ENCODE results near the gene EGLN2.

DNA sequence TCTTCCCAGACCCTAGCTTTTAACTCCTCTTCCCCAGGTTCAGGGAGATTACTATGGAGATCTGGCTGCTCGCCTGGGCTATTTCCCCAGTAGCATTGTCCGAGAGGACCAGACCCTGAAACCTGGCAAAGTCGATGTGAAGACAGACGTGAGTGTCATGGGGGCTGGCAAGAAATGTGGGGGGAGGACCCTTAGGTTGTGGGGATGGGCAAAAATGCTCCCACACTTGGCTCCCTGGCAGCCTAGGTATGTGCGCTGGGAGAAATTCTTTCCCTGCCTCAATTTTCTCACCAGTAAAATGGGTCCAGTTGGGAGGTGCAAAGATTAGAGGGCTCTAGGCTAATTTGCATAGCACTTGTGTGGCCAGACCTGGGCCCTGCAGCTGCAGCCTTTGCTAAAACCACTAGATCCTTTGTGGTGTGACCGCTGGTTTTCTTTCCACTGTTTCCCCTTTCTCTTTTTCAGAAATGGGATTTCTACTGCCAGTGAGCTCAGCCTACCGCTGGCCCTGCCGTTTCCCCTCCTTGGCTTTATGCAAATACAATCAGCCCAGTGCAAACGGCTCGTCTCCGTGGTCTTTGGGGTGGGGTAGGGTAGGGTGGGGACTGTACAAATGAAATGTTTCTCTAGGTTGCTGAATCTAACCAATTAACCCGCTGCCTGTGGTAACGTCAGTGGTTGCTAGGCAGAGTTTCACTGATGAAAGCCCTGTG is 21.9 kb upstream of the EGLN2 start:
- TF ChIP-seq, protein P1, sequence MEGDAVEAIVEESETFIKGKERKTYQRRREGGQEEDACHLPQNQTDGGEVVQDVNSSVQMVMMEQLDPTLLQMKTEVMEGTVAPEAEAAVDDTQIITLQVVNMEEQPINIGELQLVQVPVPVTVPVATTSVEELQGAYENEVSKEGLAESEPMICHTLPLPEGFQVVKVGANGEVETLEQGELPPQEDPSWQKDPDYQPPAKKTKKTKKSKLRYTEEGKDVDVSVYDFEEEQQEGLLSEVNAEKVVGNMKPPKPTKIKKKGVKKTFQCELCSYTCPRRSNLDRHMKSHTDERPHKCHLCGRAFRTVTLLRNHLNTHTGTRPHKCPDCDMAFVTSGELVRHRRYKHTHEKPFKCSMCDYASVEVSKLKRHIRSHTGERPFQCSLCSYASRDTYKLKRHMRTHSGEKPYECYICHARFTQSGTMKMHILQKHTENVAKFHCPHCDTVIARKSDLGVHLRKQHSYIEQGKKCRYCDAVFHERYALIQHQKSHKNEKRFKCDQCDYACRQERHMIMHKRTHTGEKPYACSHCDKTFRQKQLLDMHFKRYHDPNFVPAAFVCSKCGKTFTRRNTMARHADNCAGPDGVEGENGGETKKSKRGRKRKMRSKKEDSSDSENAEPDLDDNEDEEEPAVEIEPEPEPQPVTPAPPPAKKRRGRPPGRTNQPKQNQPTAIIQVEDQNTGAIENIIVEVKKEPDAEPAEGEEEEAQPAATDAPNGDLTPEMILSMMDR (optimal IDR thresholded peaks at IDR 0.05 in 1 of 3, IDR thresholded peaks at IDR 0.05 in 1 of 3, conservative IDR thresholded peaks at IDR 0.05 in 1 of 3; ENCODE audit: extremely low read depth in 1 of 3, insufficient read depth in 2 of 3, low read length in 3 of 3), result no peak
- no peak for TF ChIP-seq EZH2 (IDR thresholded peaks at IDR 0.05; ENCODE audit: low read length)

Measured in keratinocyte (primary cell).